ENCODE measurements around the gene C1QTNF4. TPM values are rescaled to one million over a fixed set of nuclear protein-coding genes. Genes with fewer than 3 reads are reported as not detected.
"Not testable (repeated sequence)": the region's sequence is repeated elsewhere in the genome, so short reads cannot be mapped to it uniquely, and the experiment has no call there.

Gene C1QTNF4
- total RNA-seq, 2 donors from 2014 or later, result 1.1 to 1.6 TPM

- no peaks in the 10 kb centered on the region for H3K27me3 Mint-ChIP-seq
- DNase-seq (no peak), ATAC-seq (no peak)
- H3K4me3 Mint-ChIP-seq, result peak overlapping the region; percentile 97
- no peaks in the 10 kb centered on the region for H3K9me3 ChIP-seq (ENCODE audit: control insufficient read depth, low read length, poor library complexity, severe bottlenecking)
- H3K4me1 Mint-ChIP-seq, result peaks cover 37% of the 10 kb centered on the region
- H3K27ac Mint-ChIP-seq, result peak overlapping the region; percentile 97
- H3K36me3 Mint-ChIP-seq (ENCODE audit: low read depth), result no peaks in the 10 kb centered on the region
Observed at GRCh38 chr11:47552056-47552565, 42.1 kb downstream of the C1QTNF4 start.

- no peak for ATAC-seq
Observed at GRCh38 chr11:47551086-47551485, 43.1 kb downstream of the C1QTNF4 start.

GRCh38 chr11:47550288-47551047, 43.7 kb downstream of the C1QTNF4 start:
- Mint-ChIP-seq H3K27ac (peak overlapping the region; percentile 97), H3K27me3 (no peaks in the 10 kb centered on the region), H3K4me1 (peaks cover 39% of the 10 kb centered on the region), H3K36me3 (ENCODE audit: low read depth) (no peaks in the 10 kb centered on the region), H3K4me3 (peak overlapping the region; percentile 97)
- no peaks in the 10 kb centered on the region for H3K9me3 ChIP-seq (ENCODE audit: control insufficient read depth, low read length, poor library complexity, severe bottlenecking)
- ATAC-seq (no peak), DNase-seq (no peak)

More at GRCh38 chr11:47551086-47551485, 43.1 kb downstream of the C1QTNF4 start:
- no peaks in the 10 kb centered on the region for H3K36me3 Mint-ChIP-seq (ENCODE audit: low read depth)
- H3K27ac Mint-ChIP-seq, result peak overlapping the region; percentile 97
- no peak for DNase-seq
- peaks cover 39% of the 10 kb centered on the region for H3K4me1 Mint-ChIP-seq
- H3K9me3 ChIP-seq (ENCODE audit: control insufficient read depth, low read length, poor library complexity, severe bottlenecking), result no peaks in the 10 kb centered on the region
- no peaks in the 10 kb centered on the region for H3K27me3 Mint-ChIP-seq
- peak overlapping the region; percentile 97 for H3K4me3 Mint-ChIP-seq

- H3K4me3 Mint-ChIP-seq; H3K27ac Mint-ChIP-seq; H3K27me3 Mint-ChIP-seq; DNase-seq; ATAC-seq; H3K36me3 Mint-ChIP-seq (ENCODE audit: low read depth); H3K9me3 ChIP-seq (ENCODE audit: control insufficient read depth, low read length, poor library complexity, severe bottlenecking): not testable (repeated sequence)
- peaks cover 37% of the 10 kb centered on the region for H3K4me1 Mint-ChIP-seq
Observed at GRCh38 chr11:47546274-47546673, 47.9 kb downstream of the C1QTNF4 start.

- peaks cover 37% of the 10 kb centered on the region for H3K4me1 Mint-ChIP-seq
- no peak overlapping the region for H3K4me3 Mint-ChIP-seq
- no peak for DNase-seq
- H3K27ac Mint-ChIP-seq, result peak overlapping the region; percentile 91
- H3K9me3 ChIP-seq (ENCODE audit: control insufficient read depth, low read length, poor library complexity, severe bottlenecking), result no peaks in the 10 kb centered on the region
- no peak for ATAC-seq
- no peaks in the 10 kb centered on the region for H3K27me3 Mint-ChIP-seq
- no peaks in the 10 kb centered on the region for H3K36me3 Mint-ChIP-seq (ENCODE audit: low read depth)
Observed at GRCh38 chr11:47545298-47545697, 48.9 kb downstream of the C1QTNF4 start.

GRCh38 chr11:47541070-47541469, 53.1 kb downstream of the C1QTNF4 start:
- no peaks in the 10 kb centered on the region for H3K9me3 ChIP-seq (ENCODE audit: control insufficient read depth, low read length, poor library complexity, severe bottlenecking)
- Mint-ChIP-seq H3K36me3 (ENCODE audit: low read depth) (no peaks in the 10 kb centered on the region), H3K27me3 (no peaks in the 10 kb centered on the region), H3K4me3 (peak overlapping the region; percentile 80), H3K4me1 (peaks cover 38% of the 10 kb centered on the region), H3K27ac (peak overlapping the region; percentile 89)
- DNase-seq (no peak), ATAC-seq (no peak)

GRCh38 chr11:47539681-47540039, 54.6 kb downstream of the C1QTNF4 start:
- no peak overlapping the region for H3K4me3 Mint-ChIP-seq
- ATAC-seq (no peak), DNase-seq (no peak)
- H3K36me3 Mint-ChIP-seq (ENCODE audit: low read depth), result no peaks in the 10 kb centered on the region
- no peaks in the 10 kb centered on the region for H3K9me3 ChIP-seq (ENCODE audit: control insufficient read depth, low read length, poor library complexity, severe bottlenecking)
- H3K27ac Mint-ChIP-seq, result peak overlapping the region; percentile 89
- H3K27me3 Mint-ChIP-seq, result no peaks in the 10 kb centered on the region
- H3K4me1 Mint-ChIP-seq, result peaks cover 43% of the 10 kb centered on the region

Other genes with a start within 250 kb of the C1QTNF4 start
- under 1 TPM in 1 of 2 donors, not detected in 1; 0.10 TPM for gene MYBPC3, start 241.7 kb downstream of the C1QTNF4 start, total RNA-seq
- gene SPI1, start 215.9 kb downstream of the C1QTNF4 start, total RNA-seq, result 10 to 100 TPM in 1 of 2 donors, 1 to 10 TPM in 1; 4.9 to 14.9 TPM
- 10 to 100 TPM; 31.6 to 31.8 TPM for gene SLC39A13, start 185.8 kb downstream of the C1QTNF4 start, total RNA-seq
- gene PSMC3, start 168.0 kb downstream of the C1QTNF4 start, total RNA-seq, result 10 to 100 TPM; 47.8 to 55.2 TPM
- gene RAPSN, start 145.3 kb downstream of the C1QTNF4 start, total RNA-seq, result 1 to 10 TPM; 3.0 to 3.1 TPM
- 100 to 1,000 TPM; 113 to 127 TPM for gene CELF1, start 41.3 kb downstream of the C1QTNF4 start, total RNA-seq
- gene PTPMT1, start 28.8 kb downstream of the C1QTNF4 start, total RNA-seq, result 10 to 100 TPM; 19.2 to 23.8 TPM
- 10 to 100 TPM; 20.0 to 23.7 TPM for gene KBTBD4, start 15.4 kb downstream of the C1QTNF4 start, total RNA-seq
- 10 to 100 TPM; 90.6 to 92.4 TPM for gene NDUFS3, start 15.3 kb downstream of the C1QTNF4 start, total RNA-seq
- under 1 TPM; 0.23 to 0.47 TPM for gene FAM180B, start 7.7 kb downstream of the C1QTNF4 start, total RNA-seq
- 10 to 100 TPM; 19.9 to 22.5 TPM for gene MTCH2, start 48.1 kb upstream of the C1QTNF4 start, total RNA-seq
- gene AGBL2, start 121.0 kb upstream of the C1QTNF4 start, total RNA-seq, result 1 to 10 TPM; 5.8 to 8.2 TPM
- gene FNBP4, start 172.9 kb upstream of the C1QTNF4 start, total RNA-seq, result 100 to 1,000 TPM; 252 to 261 TPM

Data from T-helper 17 cell (primary cell).